DOHH2 (cell line): ENCODE results near the gene C1QTNF8.

Source experiments
- H3F3A ChIP-seq: fragments of 200-600 bp; sonication (generic), shearing (Covaris generic); 2 replicates; pipeline ENCODE4 v1.6.0; 2016; ENCODE audit warnings: antibody characterized with exemption, mild to moderate bottlenecking; ENCODE audit not compliant: control insufficient read depth, insufficient read depth
- H3K27ac ChIP-seq: fragments of 200-600 bp; sonication (generic); 2 replicates; pipeline ENCODE4 v1.5.1; 2014; ENCODE audit warnings: low read depth, mild to moderate bottlenecking, low read length, moderate library complexity
- H3K27me3 ChIP-seq: fragments of 200-600 bp; sonication (generic); 2 replicates; pipeline ENCODE4 v1.6.1; 2014; ENCODE audit warnings: mild to moderate bottlenecking, low read length, mixed read lengths; ENCODE audit not compliant: control insufficient read depth
- H3K36me3 ChIP-seq: fragments of 200-600 bp; sonication (generic); 2 replicates; pipeline ENCODE4 v1.6.1; 2014; ENCODE audit warnings: mild to moderate bottlenecking, low read length, moderate library complexity, mixed read lengths; ENCODE audit not compliant: control insufficient read depth
- H3K4me1 ChIP-seq: fragments of 200-600 bp; sonication (generic); 2 replicates; pipeline ENCODE4 v1.6.1; 2014; ENCODE audit warnings: mild to moderate bottlenecking, low read length, mixed read lengths; ENCODE audit not compliant: control insufficient read depth
- H3K4me2 ChIP-seq: fragments of 200-600 bp; sonication (generic); 2 replicates; pipeline ENCODE4 v1.6.0; 2014; ENCODE audit warnings: mild to moderate bottlenecking, low read length, moderate library complexity
- H3K4me3 ChIP-seq: fragments of 200-600 bp; sonication (generic); 2 replicates; pipeline ENCODE4 v1.5.1; 2014; ENCODE audit warnings: mild to moderate bottlenecking, low read length, mixed read lengths
- H3K79me2 ChIP-seq: fragments of 200-600 bp; sonication (generic); 2 replicates; pipeline ENCODE4 v1.6.1; 2014; ENCODE audit warnings: mild to moderate bottlenecking, low read length, mixed read lengths; ENCODE audit not compliant: control insufficient read depth
- H3K9me2 ChIP-seq: fragments of 200-600 bp; sonication (generic); replicated peaks from 2 replicates; pipeline ENCODE4 v1.6.1; 2014; ENCODE audit warnings: mild to moderate bottlenecking, low read length, mixed read lengths; ENCODE audit not compliant: control insufficient read depth
- H3K9me3 ChIP-seq: fragments of 200-600 bp; sonication (generic); 2 replicates; pipeline ENCODE4 v1.6.1; 2014; ENCODE audit warnings: antibody characterized with exemption, low read length, mixed read lengths; ENCODE audit not compliant: control insufficient read depth, insufficient read depth
- H4K20me1 ChIP-seq: fragments of 200-600 bp; sonication (generic); 2 replicates; pipeline ENCODE4 v1.6.0; 2014; ENCODE audit warnings: low read depth, mild to moderate bottlenecking, antibody characterized with exemption, low read length, moderate library complexity; ENCODE audit not compliant: control insufficient read depth, insufficient read depth
- CTCF ChIP-seq: fragments of 200-600 bp; sonication (generic); IDR thresholded peaks from one replicate; pipeline ENCODE4 v1.5.1; 2014; ENCODE audit warnings: antibody characterized with exemption, mild to moderate bottlenecking, low read depth, low read length; ENCODE audit not compliant: poor library complexity, severe bottlenecking
- EZH2phosphoT487 ChIP-seq: fragments of 200-600 bp; sonication (generic); IDR thresholded peaks from 2 replicates; pipeline ENCODE4 v1.6.1; 2017; ENCODE audit warnings: borderline replicate concordance, mild to moderate bottlenecking, antibody characterized with exemption, low read length, moderate library complexity, mixed read lengths

Gene C1QTNF8

GRCh38 chr16:1103636-1103980 is 7.6 kb upstream of the C1QTNF8 start:
- Histone ChIP-seq H3K9me2 (no peaks in the 10 kb centered on the region), H3K9me3 (no peaks in the 10 kb centered on the region), H3K4me2 (no peak overlapping the region), H3K27me3 (no peaks in the 10 kb centered on the region), H3K79me2 (no peaks in the 10 kb centered on the region), H3K36me3 (no peaks in the 10 kb centered on the region), H3K4me3 (no peak overlapping the region), H3K4me1 (no peaks in the 10 kb centered on the region), H3K27ac (no peak overlapping the region), H3F3A (no peaks in the 10 kb centered on the region), H4K20me1 (no peaks in the 10 kb centered on the region)
- TF ChIP-seq EZH2phosphoT487 (no peak), CTCF (no peak)

GRCh38 chr16:1102921-1103635 is 7.0 kb upstream of the C1QTNF8 start:
- H3F3A ChIP-seq = no peaks in the 10 kb centered on the region
- H4K20me1 ChIP-seq = no peaks in the 10 kb centered on the region
- no peak overlapping the region for H3K27ac ChIP-seq
- H3K9me2 ChIP-seq = no peaks in the 10 kb centered on the region
- H3K4me2 ChIP-seq = no peak overlapping the region
- no peaks in the 10 kb centered on the region for H3K79me2 ChIP-seq
- H3K9me3 ChIP-seq = no peaks in the 10 kb centered on the region
- H3K4me1 ChIP-seq = no peaks in the 10 kb centered on the region
- H3K4me3 ChIP-seq = no peak overlapping the region
- TF ChIP-seq EZH2phosphoT487 = no peak
- peak; percentile 52 for TF ChIP-seq CTCF
- no peaks in the 10 kb centered on the region for H3K27me3 ChIP-seq
- no peaks in the 10 kb centered on the region for H3K36me3 ChIP-seq

DNA sequence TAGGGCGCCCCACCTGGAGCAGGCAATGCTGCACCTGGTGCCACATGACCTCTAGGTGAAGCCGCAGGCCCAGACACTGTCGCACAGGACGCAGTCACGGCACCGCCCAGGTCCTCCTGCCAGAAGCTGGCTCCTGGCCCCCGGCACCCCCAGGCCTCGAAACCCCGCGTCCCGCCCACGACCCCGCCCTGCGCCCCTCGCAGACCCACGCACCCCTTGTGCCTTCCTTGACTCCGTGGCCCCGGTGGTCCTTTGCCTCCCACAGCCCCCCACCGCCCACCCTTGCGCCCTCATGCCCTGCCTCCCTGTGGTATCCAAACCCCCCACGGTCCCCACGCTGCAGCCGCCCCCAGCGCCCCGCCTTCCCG is 6.3 kb upstream of the C1QTNF8 start:
- Histone ChIP-seq H3K27me3 (no peaks in the 10 kb centered on the region), H3K9me2 (no peaks in the 10 kb centered on the region), H3K79me2 (no peaks in the 10 kb centered on the region), H3F3A (no peaks in the 10 kb centered on the region), H3K9me3 (no peaks in the 10 kb centered on the region), H3K27ac (no peak overlapping the region), H3K36me3 (no peaks in the 10 kb centered on the region), H3K4me3 (no peak overlapping the region), H4K20me1 (no peaks in the 10 kb centered on the region), H3K4me1 (no peaks in the 10 kb centered on the region), H3K4me2 (no peak overlapping the region)
- TF ChIP-seq EZH2phosphoT487 (no peak), CTCF (no peak)
